SW 1271 (cell line): Measurements from ENCODE around the gene MYLK4.

Experiments used
- DNase-seq, 2 experiments: peaks; one replicate each; lab custom pipeline; 2025; lab: John Stamatoyannopoulos, UW

Gene MYLK4

GRCh38 chr6:2632368-2632767 lies 118.4 kb downstream of the MYLK4 start:
- no peak for DNase-seq

DNA sequence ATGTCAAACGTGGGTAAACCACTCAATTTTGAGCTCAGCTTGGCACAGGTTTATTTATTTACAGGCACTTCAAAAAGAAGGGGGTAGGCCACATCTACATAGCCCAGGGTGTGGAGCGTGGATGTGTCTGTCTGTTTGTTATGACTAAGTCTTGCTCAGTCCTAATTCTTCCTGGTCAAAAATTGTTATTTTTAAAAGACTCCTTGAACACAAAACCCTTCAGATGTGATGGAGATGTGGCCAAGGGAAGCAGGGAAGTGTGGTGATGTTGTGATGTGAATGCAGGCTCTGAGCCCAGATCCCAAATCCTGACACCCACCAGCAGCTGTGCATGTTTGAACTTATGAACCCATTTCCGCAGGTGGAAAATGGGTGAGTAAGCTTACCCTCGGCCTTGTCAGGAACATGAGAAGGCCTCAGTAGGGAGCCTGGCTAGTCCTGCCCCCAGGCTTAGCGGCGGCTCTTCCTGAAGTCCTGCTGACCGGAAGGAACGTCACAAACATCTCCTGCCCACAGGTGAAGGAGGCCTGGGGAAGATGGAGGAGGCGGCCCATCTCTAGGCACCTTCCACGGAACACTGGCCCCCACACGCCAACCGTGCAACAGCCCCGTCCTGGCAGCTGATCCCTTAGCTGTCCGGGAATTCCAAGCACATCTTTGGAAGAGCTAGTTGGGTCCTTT lies 119.7 kb downstream of the MYLK4 start:
- no peak for DNase-seq

DNA sequence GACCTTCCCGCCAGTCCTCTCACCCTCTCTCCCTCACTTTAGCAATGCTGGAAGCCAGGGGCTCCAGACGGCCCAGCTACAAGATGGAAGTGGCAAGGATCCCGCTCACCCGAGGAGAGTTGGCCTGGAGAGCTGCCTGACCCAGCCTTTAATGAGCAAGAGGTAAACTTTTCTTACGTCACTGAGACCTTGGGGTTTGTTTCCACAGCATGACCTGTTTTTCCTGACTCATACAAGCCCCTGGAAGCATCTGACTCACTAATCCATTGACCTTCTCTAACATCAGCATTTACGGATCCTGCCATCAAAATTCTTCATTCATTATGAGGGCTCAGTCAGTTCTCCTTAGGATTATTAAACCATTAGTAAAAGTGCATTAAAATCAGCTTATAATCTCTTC lies 120.4 kb downstream of the MYLK4 start:
- DNase-seq = peak in 1 of 2 experiments; percentile 10

- DNase-seq = no peak
Observed at GRCh38 chr6:2626401-2626800, 124.3 kb downstream of the MYLK4 start.

DNA sequence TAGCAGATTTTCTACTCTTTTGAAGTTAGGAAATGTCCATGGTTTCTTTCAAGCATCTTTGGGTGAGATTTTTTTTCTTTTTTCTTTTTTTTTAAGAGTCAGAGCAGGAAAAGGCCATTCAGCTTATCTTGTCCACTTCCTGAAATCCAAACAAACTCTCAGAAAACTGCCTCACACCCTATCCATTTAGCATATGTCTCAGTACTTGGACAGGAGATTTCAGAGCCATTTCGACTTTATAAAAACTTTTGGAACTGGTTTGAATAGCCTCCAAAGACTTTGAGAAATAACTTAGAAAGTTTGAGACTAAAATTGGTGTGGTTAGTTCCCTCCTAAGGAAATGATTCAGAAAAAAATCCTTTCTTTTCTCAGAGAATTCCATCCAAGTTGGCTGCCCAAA lies 125.1 kb downstream of the MYLK4 start:
- DNase-seq = no peak

DNA sequence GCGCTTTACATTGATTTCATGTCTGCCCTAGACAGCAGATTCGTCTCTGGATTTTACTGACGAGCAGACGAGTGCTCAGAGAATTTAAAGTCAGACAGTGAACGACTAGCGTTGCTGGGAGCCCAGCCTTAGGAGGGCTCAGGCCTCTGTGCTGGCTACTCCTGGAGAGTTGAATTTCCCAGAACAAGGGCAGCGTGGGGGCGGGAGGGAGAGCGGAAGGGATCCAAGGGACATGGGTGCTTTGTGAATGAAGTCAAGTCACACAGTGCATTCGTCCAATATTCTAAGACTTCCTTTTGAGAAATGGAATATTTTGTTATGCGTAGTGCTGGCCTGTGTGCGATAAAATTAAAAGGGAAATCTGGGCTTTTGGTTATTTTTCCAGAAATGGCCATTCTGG lies 126.5 kb downstream of the MYLK4 start:
- no peak for DNase-seq

DNA sequence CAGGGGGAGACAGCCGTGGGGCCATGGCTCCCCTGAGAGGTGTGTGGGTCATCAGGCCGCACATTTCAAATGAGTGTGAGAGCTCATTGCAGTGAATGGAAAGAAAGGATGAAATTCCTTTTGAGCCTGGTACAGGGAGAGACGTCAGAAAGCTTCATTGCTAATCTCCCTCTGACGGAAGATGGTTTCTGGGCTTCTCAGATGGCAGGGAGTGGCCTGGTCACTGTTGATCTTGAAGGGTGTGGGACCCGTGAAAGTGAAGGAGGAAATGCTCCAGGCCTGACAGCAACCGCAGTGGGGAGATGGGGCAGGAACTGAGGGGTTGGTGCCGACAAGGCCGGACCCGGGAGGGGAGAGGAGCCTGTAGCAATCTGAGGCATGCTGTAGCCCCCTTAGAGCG lies 127.4 kb downstream of the MYLK4 start:
- DNase-seq = no peak

- no peak for DNase-seq
Observed at GRCh38 chr6:2622671-2623070, 128.1 kb downstream of the MYLK4 start.

GRCh38 chr6:2619651-2620050 lies 131.1 kb downstream of the MYLK4 start:
- DNase-seq = no peak

- no peak for DNase-seq
Observed at GRCh38 chr6:2617729-2618128, 133.0 kb downstream of the MYLK4 start.

GRCh38 chr6:2616811-2617210 lies 133.9 kb downstream of the MYLK4 start:
- DNase-seq = no peak

- no peak for DNase-seq
Observed at GRCh38 chr6:2615251-2615650, 135.5 kb downstream of the MYLK4 start.

GRCh38 chr6:2614846-2615245 lies 135.9 kb downstream of the MYLK4 start:
- no peak for DNase-seq

- DNase-seq = no peak
Observed at GRCh38 chr6:2614155-2614554, 136.6 kb downstream of the MYLK4 start.
